G401 (cell line): Measurements from ENCODE around the gene PLXNA2. TPM values are rescaled to one million over a fixed set of nuclear protein-coding genes. Genes with fewer than 3 reads are reported as not detected.

ENCODE experiments used
- DNase-seq: peaks from one replicate; pipeline ENCODE4 v3.0.0-alpha.2; 2015; ENCODE audit warnings: low spot score
- in situ Hi-C: cut with HindIII; loops from 2 replicates; pipeline ENCODE4 v1.10.0; 2016; ENCODE audit warnings: low sequenced_read_pairs, mixed read lengths
- total RNA-seq: library from RNA; depleted of rRNA; stranded (reverse); fragments of >200 nt; shearing (Covaris generic); gene quantifications from 2 replicates; pipeline ENCODE4 v1.2.3, GENCODE V29; 2014

PLXNA2 gene
- total RNA-seq, 1 experiment from 2014 or later, result 0.92 TPM

GRCh38 chr1:208173749-208174148 is 70.4 kb downstream of the PLXNA2 start:
- in situ Hi-C loops, result no loop called here
- no peak for DNase-seq

- in situ Hi-C loops, result no loop called here
- no peak for DNase-seq
These were observed 71.6 kb downstream of the PLXNA2 start for GRCh38 chr1:208172423-208173145.

GRCh38 chr1:208171616-208172422 is 72.4 kb downstream of the PLXNA2 start:
- no peak for DNase-seq
- in situ Hi-C loops, result no loop called here

GRCh38 chr1:208170252-208170651 is 73.9 kb downstream of the PLXNA2 start:
- peak; percentile 61 for DNase-seq
- in situ Hi-C loops, result no loop called here

- in situ Hi-C loops, result no loop called here
These were observed 74.9 kb downstream of the PLXNA2 start for GRCh38 chr1:208169081-208169879.

GRCh38 chr1:208167261-208167869 is 76.8 kb downstream of the PLXNA2 start:
- in situ Hi-C loops, result no loop called here
- DNase-seq, result no peak

More at GRCh38 chr1:208169081-208169879, 74.9 kb downstream of the PLXNA2 start:
- DNase-seq, result no peak

GRCh38 chr1:208166340-208167138 is 77.6 kb downstream of the PLXNA2 start:
- in situ Hi-C loops, result no loop called here
- DNase-seq, result no peak

GRCh38 chr1:208165659-208166058 is 78.5 kb downstream of the PLXNA2 start:
- peak; percentile 66 for DNase-seq

GRCh38 chr1:208164609-208165008 is 79.6 kb downstream of the PLXNA2 start:
- peak; percentile 54 for DNase-seq
- in situ Hi-C loops, result no loop called here

More at GRCh38 chr1:208165659-208166058, 78.5 kb downstream of the PLXNA2 start:
- in situ Hi-C loops, result no loop called here

- no peak for DNase-seq
- in situ Hi-C loops, result no loop called here
These were observed 80.6 kb downstream of the PLXNA2 start for GRCh38 chr1:208163539-208163938.

- in situ Hi-C loops, result no loop called here
- no peak for DNase-seq
These were observed 81.3 kb downstream of the PLXNA2 start for GRCh38 chr1:208162903-208163302.

- peak; percentile 100 for DNase-seq
- in situ Hi-C loops, result no loop called here
These were observed 82.4 kb downstream of the PLXNA2 start for GRCh38 chr1:208161656-208162375.

- no peak for DNase-seq
- in situ Hi-C loops, result no loop called here
These were observed 83.2 kb downstream of the PLXNA2 start for GRCh38 chr1:208161005-208161404.

- DNase-seq, result peak; percentile 63
- in situ Hi-C loops, result no loop called here
These were observed 83.8 kb downstream of the PLXNA2 start for GRCh38 chr1:208160259-208160819.

GRCh38 chr1:208159555-208160258 is 84.5 kb downstream of the PLXNA2 start:
- DNase-seq, result peak; percentile 75
- in situ Hi-C loops, result no loop called here

GRCh38 chr1:208158640-208159554 is 85.3 kb downstream of the PLXNA2 start:
- in situ Hi-C loops, result no loop called here
- no peak for DNase-seq
